OCI-LY7 (cell line): ENCODE results near the gene FOXP1. TPM values are rescaled to one million over a fixed set of nuclear protein-coding genes. Genes with fewer than 3 reads are reported as not detected.

ENCODE experiments used
- BruUV-seq: library from RNA; stranded (reverse); fragments of 400-500 nt; replicated peaks from 2 replicates; lab custom pipeline; 2021; lab: Mats Ljungman, UMichigan
- CTCF ChIA-PET: fragments of 300-600 bp; sonication (Branson Sonifier 250); formaldehyde crosslinking; loops from one replicate; lab custom pipeline; 2022; ENCODE audit warnings: antibody characterized with exemption; ENCODE audit not compliant: unreplicated experiment; lab: Charles Lee
- POLR2A ChIA-PET: fragments of 300-600 bp; sonication (Branson Sonifier 250); formaldehyde crosslinking; loops from one replicate; lab custom pipeline; 2022; ENCODE audit warnings: antibody characterized with exemption; lab: Charles Lee
- DNase-seq: peaks from one replicate; pipeline ENCODE4 v3.0.0-alpha.2; 2015; ENCODE audit warnings: low spot score
- H2AFZ ChIP-seq: fragments of 200-600 bp; sonication (generic), shearing (Covaris generic); 2 replicates; pipeline ENCODE4 v1.6.1; 2014; ENCODE audit warnings: mild to moderate bottlenecking, antibody characterized with exemption, low read length, moderate library complexity
- H3K27ac ChIP-seq: fragments of 200-600 bp; sonication (generic); 2 replicates; pipeline ENCODE4 v1.5.1; 2014; ENCODE audit warnings: mixed run types, low read depth, mild to moderate bottlenecking, moderate library complexity, low read length, inconsistent platforms; ENCODE audit not compliant: poor library complexity, severe bottlenecking
- H3K36me3 ChIP-seq: fragments of 200-600 bp; sonication (generic); 2 replicates; pipeline ENCODE4 v1.6.1; 2014; ENCODE audit warnings: mild to moderate bottlenecking, antibody characterized with exemption, low read length, moderate library complexity, mixed read lengths; ENCODE audit not compliant: insufficient read depth
- H3K4me1 ChIP-seq: fragments of 200-600 bp; sonication (generic); 2 replicates; pipeline ENCODE4 v1.5.1; 2014; ENCODE audit warnings: mild to moderate bottlenecking, low read length; ENCODE audit not compliant: insufficient read depth, poor library complexity, severe bottlenecking
- H3K4me2 ChIP-seq: fragments of 200-600 bp; sonication (generic); 2 replicates; pipeline ENCODE4 v1.6.1; 2014; ENCODE audit warnings: mild to moderate bottlenecking, low read length
- H3K4me3 ChIP-seq: fragments of 200-600 bp; sonication (generic); 2 replicates; pipeline ENCODE4 v1.5.1; 2014; ENCODE audit warnings: mild to moderate bottlenecking, low read depth, low read length; ENCODE audit not compliant: poor library complexity, severe bottlenecking
- H3K79me2 ChIP-seq: fragments of 200-600 bp; sonication (generic); 2 replicates; pipeline ENCODE4 v1.6.1; 2016; ENCODE audit warnings: low read depth, mild to moderate bottlenecking, low read length, moderate library complexity, mixed read lengths; ENCODE audit not compliant: insufficient read depth
- H3K9me2 ChIP-seq: fragments of 200-600 bp; sonication (generic); 2 replicates; pipeline ENCODE4 v1.6.1; 2016; ENCODE audit warnings: mild to moderate bottlenecking, low read length, mixed read lengths; ENCODE audit not compliant: insufficient read depth
- H3K9me3 ChIP-seq: fragments of 200-600 bp; sonication (generic); 2 replicates; pipeline ENCODE4 v1.6.1; 2014; ENCODE audit warnings: mild to moderate bottlenecking, mixed run types, low read length, mixed read lengths
- H4K20me1 ChIP-seq: fragments of 200-600 bp; sonication (generic); 2 replicates; pipeline ENCODE4 v1.6.1; 2014; ENCODE audit warnings: mild to moderate bottlenecking, antibody characterized with exemption, low read length, moderate library complexity, mixed read lengths; ENCODE audit not compliant: insufficient read depth
- EZH2phosphoT487 ChIP-seq: fragments of 200-600 bp; sonication (generic); IDR thresholded peaks from 2 replicates; pipeline ENCODE4 v1.6.1; 2018; ENCODE audit warnings: low read depth, borderline replicate concordance, mild to moderate bottlenecking, mixed run types, antibody characterized with exemption, low read length, moderate library complexity, mixed read lengths
- intact Hi-C: fragments of 100-400 bp; cut with micrococcal nuclease; formaldehyde crosslinking; loops from one replicate; pipeline ENCODE4 v1.10.0; 2022; ENCODE audit not compliant: unreplicated experiment
- total RNA-seq, 2 experiments: library from RNA; depleted of rRNA in 1 of 2; stranded (reverse); fragments of >200 nt in 1 of 2; shearing (Covaris generic) in 1 of 2; gene quantifications; 2 replicates each; pipeline ENCODE4 v1.2.3, GENCODE V29; 2014 to 2022
- TF ChIP-seq, protein P1 (sequence below): fragments of 200-600 bp; sonication (generic); conservative IDR thresholded peaks from 2 replicates; pipeline ENCODE4 v1.5.1; 2014; ENCODE audit warnings: mild to moderate bottlenecking, antibody characterized with exemption, low read length, moderate library complexity, mixed read lengths

FOXP1 gene
- total RNA-seq, 2 experiments from 2014 or later: 87.3 to 151 TPM

DNA sequence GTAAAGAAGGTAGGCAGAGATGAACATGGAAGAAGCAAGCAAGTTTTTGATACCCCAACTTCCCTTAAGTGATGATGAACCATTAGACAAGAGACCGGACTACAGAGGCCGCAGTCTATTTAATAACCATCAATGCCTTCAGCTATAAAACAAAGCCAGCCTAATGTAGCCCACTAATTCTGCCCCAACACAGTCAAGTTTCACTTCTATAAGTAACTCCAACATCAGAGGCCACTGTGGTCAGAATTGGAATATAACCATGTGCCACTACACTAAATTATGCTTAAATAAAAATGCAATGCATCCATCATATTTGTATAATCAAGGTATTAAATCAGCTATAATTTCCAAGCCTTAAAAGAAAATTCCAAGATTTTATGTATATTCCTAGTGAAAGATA is 234.7 kb downstream of the FOXP1 start:
- no TSS peak for BruUV-seq
- H3K4me3 ChIP-seq: no peak overlapping the region
- no peaks in the 10 kb centered on the region for H3K9me3 ChIP-seq
- no peaks in the 10 kb centered on the region for H3K9me2 ChIP-seq
- ChIA-PET POLR2A (interaction anchor here (0.6 kb wide), 1 partner anchor 136 kb away, joined by 4 read pairs; no protein-coding TSS in a partner anchor), CTCF (no interaction called here)
- TF ChIP-seq EZH2phosphoT487: no peak
- TF ChIP-seq, protein P1, sequence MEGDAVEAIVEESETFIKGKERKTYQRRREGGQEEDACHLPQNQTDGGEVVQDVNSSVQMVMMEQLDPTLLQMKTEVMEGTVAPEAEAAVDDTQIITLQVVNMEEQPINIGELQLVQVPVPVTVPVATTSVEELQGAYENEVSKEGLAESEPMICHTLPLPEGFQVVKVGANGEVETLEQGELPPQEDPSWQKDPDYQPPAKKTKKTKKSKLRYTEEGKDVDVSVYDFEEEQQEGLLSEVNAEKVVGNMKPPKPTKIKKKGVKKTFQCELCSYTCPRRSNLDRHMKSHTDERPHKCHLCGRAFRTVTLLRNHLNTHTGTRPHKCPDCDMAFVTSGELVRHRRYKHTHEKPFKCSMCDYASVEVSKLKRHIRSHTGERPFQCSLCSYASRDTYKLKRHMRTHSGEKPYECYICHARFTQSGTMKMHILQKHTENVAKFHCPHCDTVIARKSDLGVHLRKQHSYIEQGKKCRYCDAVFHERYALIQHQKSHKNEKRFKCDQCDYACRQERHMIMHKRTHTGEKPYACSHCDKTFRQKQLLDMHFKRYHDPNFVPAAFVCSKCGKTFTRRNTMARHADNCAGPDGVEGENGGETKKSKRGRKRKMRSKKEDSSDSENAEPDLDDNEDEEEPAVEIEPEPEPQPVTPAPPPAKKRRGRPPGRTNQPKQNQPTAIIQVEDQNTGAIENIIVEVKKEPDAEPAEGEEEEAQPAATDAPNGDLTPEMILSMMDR: no peak
- H2AFZ ChIP-seq: no peak overlapping the region
- no peak overlapping the region for H3K27ac ChIP-seq
- H4K20me1 ChIP-seq: no peaks in the 10 kb centered on the region
- intact Hi-C loops: no loop called here
- H3K79me2 ChIP-seq: no peaks in the 10 kb centered on the region
- H3K36me3 ChIP-seq: peaks cover 3% of the 10 kb centered on the region
- peaks cover 16% of the 10 kb centered on the region for H3K4me1 ChIP-seq
- no peak overlapping the region for H3K4me2 ChIP-seq
- no peak for DNase-seq

DNA sequence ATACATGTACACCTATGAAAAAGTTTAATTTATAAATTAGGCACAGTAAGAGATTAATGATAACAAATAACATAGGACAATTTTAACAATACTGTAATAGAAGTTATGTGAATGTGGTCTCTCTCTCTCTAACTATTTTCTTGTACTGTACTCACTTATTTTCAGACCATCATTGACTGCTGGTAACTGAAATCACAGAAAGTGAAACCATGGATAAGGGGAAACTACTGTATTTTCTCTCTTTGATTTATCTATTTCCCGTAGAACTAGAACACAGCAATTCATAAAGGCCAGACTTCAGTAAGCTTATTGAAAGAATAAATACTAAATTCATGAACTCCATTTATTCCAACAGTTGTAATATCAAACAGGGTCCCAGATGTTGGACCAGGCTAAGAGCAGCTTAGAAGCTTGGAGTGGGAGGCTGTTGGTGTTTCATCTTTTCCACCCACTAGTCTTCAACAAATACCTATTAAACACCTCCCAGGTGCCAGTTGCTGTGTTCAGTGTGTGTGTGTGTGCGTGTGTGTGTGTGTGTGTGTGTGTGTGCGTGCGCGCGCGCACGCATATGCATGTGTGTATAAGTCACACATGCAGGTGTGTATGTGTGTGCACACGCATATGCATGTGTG is 235.4 kb downstream of the FOXP1 start:
- no peak overlapping the region for H3K4me3 ChIP-seq
- H3K79me2 ChIP-seq: no peaks in the 10 kb centered on the region
- intact Hi-C loops: no loop called here
- H3K4me1 ChIP-seq: peaks cover 16% of the 10 kb centered on the region
- ChIA-PET POLR2A (interaction anchor here (0.6 kb wide), 1 partner anchor 23 kb away, joined by 4 read pairs; no protein-coding TSS in a partner anchor), CTCF (no interaction called here)
- H3K9me2 ChIP-seq: no peaks in the 10 kb centered on the region
- H3K9me3 ChIP-seq: no peaks in the 10 kb centered on the region
- no peak overlapping the region for H3K27ac ChIP-seq
- no peaks in the 10 kb centered on the region for H4K20me1 ChIP-seq
- TF ChIP-seq, protein P1: no peak
- no peak for TF ChIP-seq EZH2phosphoT487
- BruUV-seq: no TSS peak
- no peak for DNase-seq
- H3K36me3 ChIP-seq: peaks cover 3% of the 10 kb centered on the region
- H3K4me2 ChIP-seq: no peak overlapping the region; the same call in 1 of the 2 replicates
- H2AFZ ChIP-seq: no peak overlapping the region

DNA sequence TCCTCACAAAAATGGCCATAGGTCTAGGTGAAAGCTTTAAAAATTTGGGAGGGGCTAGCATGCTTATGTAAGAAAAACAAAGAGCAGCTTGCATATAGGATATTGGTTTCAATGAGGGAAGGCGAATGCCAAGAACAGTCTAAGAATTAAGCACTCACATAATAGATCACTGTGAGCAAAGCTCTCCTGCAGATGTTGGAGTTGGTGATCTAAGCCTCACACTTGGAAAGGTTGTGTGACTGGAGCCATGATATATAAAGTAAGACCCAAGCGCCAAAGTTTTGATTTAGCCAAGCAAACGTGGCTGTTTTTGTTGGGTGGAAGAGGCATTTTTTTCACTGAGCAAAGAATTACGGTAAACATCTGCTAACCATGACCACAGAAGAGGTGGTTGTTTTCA is 237.5 kb downstream of the FOXP1 start:
- H3K4me2 ChIP-seq: no peak overlapping the region
- no peaks in the 10 kb centered on the region for H4K20me1 ChIP-seq
- no TSS peak for BruUV-seq
- POLR2A ChIA-PET: no interaction called here
- no peak overlapping the region for H2AFZ ChIP-seq
- peaks cover 11% of the 10 kb centered on the region for H3K36me3 ChIP-seq
- intact Hi-C loops: no loop called here
- H3K79me2 ChIP-seq: no peaks in the 10 kb centered on the region
- no peak overlapping the region for H3K27ac ChIP-seq
- TF ChIP-seq, protein P1: no peak
- no peak for TF ChIP-seq EZH2phosphoT487
- H3K9me3 ChIP-seq: no peaks in the 10 kb centered on the region
- no peak overlapping the region for H3K4me3 ChIP-seq
- H3K4me1 ChIP-seq: peaks cover 16% of the 10 kb centered on the region
- H3K9me2 ChIP-seq: no peaks in the 10 kb centered on the region
- no peak for DNase-seq
- CTCF ChIA-PET: no interaction called here
